DND-41 (cell line): ENCODE data around the gene SNAI3.

ENCODE experiments used
- EZH2 ChIP-seq: IDR thresholded peaks from 3 replicates; pipeline ENCODE4 v1.6.1; 2012; ENCODE audit warnings: borderline replicate concordance, low read depth, mild to moderate bottlenecking, moderate library complexity, low read length, inconsistent platforms; ENCODE audit not compliant: severe bottlenecking
- TF ChIP-seq, protein P1 (sequence below): IDR thresholded peaks from 2 replicates; pipeline ENCODE4 v1.5.1; 2012; ENCODE audit warnings: borderline replicate concordance, low read length, moderate library complexity, mild to moderate bottlenecking; ENCODE audit not compliant: poor library complexity, severe bottlenecking; ENCODE audit errors: extremely low read depth

GRCh38 chr16:88630433-88630832 is 55.9 kb downstream of the SNAI3 start:
- TF ChIP-seq EZH2: no peak
- TF ChIP-seq, protein P1, sequence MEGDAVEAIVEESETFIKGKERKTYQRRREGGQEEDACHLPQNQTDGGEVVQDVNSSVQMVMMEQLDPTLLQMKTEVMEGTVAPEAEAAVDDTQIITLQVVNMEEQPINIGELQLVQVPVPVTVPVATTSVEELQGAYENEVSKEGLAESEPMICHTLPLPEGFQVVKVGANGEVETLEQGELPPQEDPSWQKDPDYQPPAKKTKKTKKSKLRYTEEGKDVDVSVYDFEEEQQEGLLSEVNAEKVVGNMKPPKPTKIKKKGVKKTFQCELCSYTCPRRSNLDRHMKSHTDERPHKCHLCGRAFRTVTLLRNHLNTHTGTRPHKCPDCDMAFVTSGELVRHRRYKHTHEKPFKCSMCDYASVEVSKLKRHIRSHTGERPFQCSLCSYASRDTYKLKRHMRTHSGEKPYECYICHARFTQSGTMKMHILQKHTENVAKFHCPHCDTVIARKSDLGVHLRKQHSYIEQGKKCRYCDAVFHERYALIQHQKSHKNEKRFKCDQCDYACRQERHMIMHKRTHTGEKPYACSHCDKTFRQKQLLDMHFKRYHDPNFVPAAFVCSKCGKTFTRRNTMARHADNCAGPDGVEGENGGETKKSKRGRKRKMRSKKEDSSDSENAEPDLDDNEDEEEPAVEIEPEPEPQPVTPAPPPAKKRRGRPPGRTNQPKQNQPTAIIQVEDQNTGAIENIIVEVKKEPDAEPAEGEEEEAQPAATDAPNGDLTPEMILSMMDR: no peak
